ENCODE results near the gene CBLN3. TPM values are rescaled to one million over a fixed set of nuclear protein-coding genes. Genes with fewer than 3 reads are reported as not detected.

Gene CBLN3
- total RNA-seq, 1 donor from 2014 or later = 0.51 TPM

DNA sequence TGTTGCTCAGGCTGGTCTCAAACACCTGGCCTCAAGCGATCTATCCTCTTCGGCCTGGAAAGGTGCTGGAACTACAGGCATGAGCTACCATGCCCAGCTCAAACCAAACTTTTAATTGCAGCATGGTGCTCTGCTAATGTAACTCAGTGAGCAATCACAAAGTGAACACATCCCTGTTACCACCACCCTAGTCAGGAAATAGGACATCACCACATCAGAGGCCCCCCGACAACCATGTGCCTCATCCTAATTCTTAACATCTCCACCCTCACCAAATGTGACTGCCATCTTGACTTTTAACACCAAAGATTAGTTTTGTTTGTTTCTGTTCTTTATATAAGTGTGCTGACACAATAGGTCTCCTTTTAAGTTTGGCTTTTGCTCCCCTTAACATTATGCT is 35.9 kb upstream of the CBLN3 start:
- TF ChIP-seq, protein P1, sequence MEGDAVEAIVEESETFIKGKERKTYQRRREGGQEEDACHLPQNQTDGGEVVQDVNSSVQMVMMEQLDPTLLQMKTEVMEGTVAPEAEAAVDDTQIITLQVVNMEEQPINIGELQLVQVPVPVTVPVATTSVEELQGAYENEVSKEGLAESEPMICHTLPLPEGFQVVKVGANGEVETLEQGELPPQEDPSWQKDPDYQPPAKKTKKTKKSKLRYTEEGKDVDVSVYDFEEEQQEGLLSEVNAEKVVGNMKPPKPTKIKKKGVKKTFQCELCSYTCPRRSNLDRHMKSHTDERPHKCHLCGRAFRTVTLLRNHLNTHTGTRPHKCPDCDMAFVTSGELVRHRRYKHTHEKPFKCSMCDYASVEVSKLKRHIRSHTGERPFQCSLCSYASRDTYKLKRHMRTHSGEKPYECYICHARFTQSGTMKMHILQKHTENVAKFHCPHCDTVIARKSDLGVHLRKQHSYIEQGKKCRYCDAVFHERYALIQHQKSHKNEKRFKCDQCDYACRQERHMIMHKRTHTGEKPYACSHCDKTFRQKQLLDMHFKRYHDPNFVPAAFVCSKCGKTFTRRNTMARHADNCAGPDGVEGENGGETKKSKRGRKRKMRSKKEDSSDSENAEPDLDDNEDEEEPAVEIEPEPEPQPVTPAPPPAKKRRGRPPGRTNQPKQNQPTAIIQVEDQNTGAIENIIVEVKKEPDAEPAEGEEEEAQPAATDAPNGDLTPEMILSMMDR (IDR thresholded peaks at IDR 0.05; ENCODE audit: partially characterized antibody, unreplicated experiment) = no peak
- no peak for DNase-seq
- H3K9me3 Mint-ChIP-seq (ENCODE audit: unreplicated experiment) = no peaks in the 10 kb centered on the region
- no peak overlapping the region for H3K4me3 Mint-ChIP-seq (ENCODE audit: unreplicated experiment)
- peaks cover 2% of the 10 kb centered on the region for H3K27me3 Mint-ChIP-seq (ENCODE audit: unreplicated experiment)
- H3K27ac Mint-ChIP-seq (ENCODE audit: unreplicated experiment) = no peak overlapping the region
- H3K36me3 Mint-ChIP-seq (ENCODE audit: unreplicated experiment) = peaks cover 6% of the 10 kb centered on the region
- no peaks in the 10 kb centered on the region for H3K4me1 Mint-ChIP-seq (ENCODE audit: low read depth, unreplicated experiment)

DNA sequence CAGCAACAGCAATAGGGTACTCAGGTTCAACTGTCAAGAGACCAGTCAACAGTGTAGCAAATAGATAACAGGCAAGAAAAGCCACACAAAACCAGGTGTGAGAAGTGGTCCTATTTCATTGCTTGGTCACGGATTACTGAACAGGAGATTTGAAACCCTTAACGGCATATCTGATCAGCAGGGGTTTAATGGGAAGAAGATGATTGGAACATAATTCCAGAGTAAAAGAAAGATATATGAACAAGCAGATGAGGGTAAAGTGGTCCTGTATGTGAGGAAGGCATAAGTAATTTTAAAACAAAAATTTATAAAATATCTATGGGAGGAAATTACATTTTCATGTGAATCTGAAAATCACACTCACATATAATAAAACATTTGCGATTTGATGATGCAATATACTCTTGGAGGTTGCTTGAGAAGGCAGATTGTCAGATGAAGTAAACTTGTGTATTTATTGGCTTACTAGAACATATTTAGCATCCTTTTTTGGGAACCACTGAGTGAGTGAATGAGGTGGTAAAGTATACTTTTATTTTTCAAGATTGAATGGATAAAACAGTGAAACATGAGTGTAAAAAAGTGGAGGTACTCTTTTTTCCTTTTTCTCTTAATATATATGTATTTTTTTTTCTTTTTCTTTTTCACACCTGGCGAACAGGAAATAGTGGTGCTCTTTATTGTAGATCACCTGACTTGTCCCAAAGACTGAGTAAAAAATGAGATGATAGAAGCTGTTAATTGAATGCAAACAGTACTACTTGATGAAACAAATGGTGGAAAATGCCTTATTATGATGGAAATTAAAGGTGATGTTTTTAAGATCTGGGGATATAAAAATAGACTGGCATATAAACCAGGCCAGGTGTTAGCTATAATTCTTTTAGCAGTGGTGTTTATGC is 34.7 kb upstream of the CBLN3 start:
- TF ChIP-seq, protein P1 (IDR thresholded peaks at IDR 0.05; ENCODE audit: partially characterized antibody, unreplicated experiment) = no peak
- no peaks in the 10 kb centered on the region for H3K4me1 Mint-ChIP-seq (ENCODE audit: low read depth, unreplicated experiment)
- peaks cover 2% of the 10 kb centered on the region for H3K27me3 Mint-ChIP-seq (ENCODE audit: unreplicated experiment)
- H3K36me3 Mint-ChIP-seq (ENCODE audit: unreplicated experiment) = peaks cover 6% of the 10 kb centered on the region
- DNase-seq = no peak
- H3K27ac Mint-ChIP-seq (ENCODE audit: unreplicated experiment) = no peak overlapping the region
- no peaks in the 10 kb centered on the region for H3K9me3 Mint-ChIP-seq (ENCODE audit: unreplicated experiment)
- no peak overlapping the region for H3K4me3 Mint-ChIP-seq (ENCODE audit: unreplicated experiment)

DNA sequence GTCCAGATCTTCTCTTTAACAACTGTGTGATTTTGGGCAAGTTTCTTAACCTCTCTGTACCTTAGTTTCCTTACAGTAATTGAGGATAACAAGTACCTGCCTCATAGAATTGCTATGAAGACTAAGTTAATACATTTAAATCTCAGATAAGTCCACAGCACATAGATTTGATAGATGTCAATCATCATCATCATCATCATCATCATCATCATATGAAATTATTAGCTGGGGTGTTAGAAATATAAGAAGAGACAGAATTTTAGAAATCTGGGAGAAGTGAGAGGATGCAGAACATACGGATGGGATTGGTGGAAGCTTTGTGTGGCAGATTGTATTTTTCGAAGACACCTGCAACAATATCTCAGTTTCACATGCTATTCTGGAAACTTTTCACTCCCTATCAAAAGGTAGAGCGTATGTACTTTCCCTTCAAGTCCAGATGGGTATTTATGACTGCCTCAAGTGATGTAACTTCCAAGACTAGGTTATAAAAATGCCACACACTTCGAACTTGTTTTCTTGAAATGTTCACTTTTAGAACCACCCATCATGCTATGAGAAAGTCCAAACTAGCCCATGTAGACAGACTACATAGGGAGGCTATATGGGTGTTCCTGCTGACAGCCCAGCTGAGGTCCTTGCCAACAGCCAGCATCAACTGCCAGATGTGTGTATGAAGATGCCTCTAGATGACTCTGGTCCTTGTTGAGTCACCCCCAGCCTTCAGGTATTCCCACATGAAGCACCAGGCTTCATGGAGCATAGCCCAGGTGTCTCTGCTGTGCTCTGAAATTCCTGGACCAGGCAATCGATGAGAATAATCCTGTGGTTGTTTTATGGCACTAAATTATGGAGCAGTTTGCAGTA is 33.8 kb upstream of the CBLN3 start:
- Mint-ChIP-seq H3K36me3 (ENCODE audit: unreplicated experiment) (peaks cover 6% of the 10 kb centered on the region), H3K27me3 (ENCODE audit: unreplicated experiment) (peaks cover 2% of the 10 kb centered on the region), H3K4me1 (ENCODE audit: low read depth, unreplicated experiment) (no peaks in the 10 kb centered on the region), H3K9me3 (ENCODE audit: unreplicated experiment) (no peaks in the 10 kb centered on the region), H3K4me3 (ENCODE audit: unreplicated experiment) (no peak overlapping the region), H3K27ac (ENCODE audit: unreplicated experiment) (no peak overlapping the region)
- TF ChIP-seq, protein P1 (IDR thresholded peaks at IDR 0.05; ENCODE audit: partially characterized antibody, unreplicated experiment) = no peak
- no peak for DNase-seq

- TF ChIP-seq, protein P1 (IDR thresholded peaks at IDR 0.05; ENCODE audit: partially characterized antibody, unreplicated experiment) = no peak
- H3K27me3 Mint-ChIP-seq (ENCODE audit: unreplicated experiment) = peaks cover 2% of the 10 kb centered on the region
- H3K36me3 Mint-ChIP-seq (ENCODE audit: unreplicated experiment) = peaks cover 6% of the 10 kb centered on the region
- no peak for DNase-seq
- H3K9me3 Mint-ChIP-seq (ENCODE audit: unreplicated experiment) = peaks cover 5% of the 10 kb centered on the region
- H3K4me1 Mint-ChIP-seq (ENCODE audit: low read depth, unreplicated experiment) = no peaks in the 10 kb centered on the region
- H3K27ac Mint-ChIP-seq (ENCODE audit: unreplicated experiment) = no peak overlapping the region
- H3K4me3 Mint-ChIP-seq (ENCODE audit: unreplicated experiment) = no peak overlapping the region
These were observed 31.9 kb upstream of the CBLN3 start for GRCh38 chr14:24461336-24461735.

Data from glutamatergic neuron (in vitro differentiated cells).